Fibroblast of villous mesenchyme (primary cell): ENCODE measurements around the gene MYCBP2. TPM values are rescaled to one million over a fixed set of nuclear protein-coding genes. Genes with fewer than 3 reads are reported as not detected.
"Not testable (repeated sequence)": the region's sequence is repeated elsewhere in the genome, so short reads cannot be mapped to it uniquely, and the experiment has no call there.

Source experiments
- DNase-seq: peaks from one replicate; pipeline ENCODE4 v3.0.0-alpha.2; 2010; ENCODE audit warnings: low read depth
- H3K4me3 ChIP-seq: 2 replicates; pipeline ENCODE4 v1.5.1; 2011; ENCODE audit warnings: low read depth, mild to moderate bottlenecking, low read length
- total RNA-seq: library from RNA; depleted of rRNA; stranded (reverse); fragments of >200 nt; gene quantifications from 2 replicates; pipeline ENCODE4 v1.2.3, GENCODE V29; 2012
- TF ChIP-seq, protein P1 (sequence below): IDR thresholded peaks from 2 replicates; pipeline ENCODE4 v1.5.1; 2012; ENCODE audit warnings: low read depth, mild to moderate bottlenecking, low read length; ENCODE audit not compliant: insufficient read depth

Gene MYCBP2
- total RNA-seq, 1 donor, result 84.6 TPM

GRCh38 chr13:77290342-77290741 is 36.6 kb downstream of the MYCBP2 start:
- TF ChIP-seq, protein P1, sequence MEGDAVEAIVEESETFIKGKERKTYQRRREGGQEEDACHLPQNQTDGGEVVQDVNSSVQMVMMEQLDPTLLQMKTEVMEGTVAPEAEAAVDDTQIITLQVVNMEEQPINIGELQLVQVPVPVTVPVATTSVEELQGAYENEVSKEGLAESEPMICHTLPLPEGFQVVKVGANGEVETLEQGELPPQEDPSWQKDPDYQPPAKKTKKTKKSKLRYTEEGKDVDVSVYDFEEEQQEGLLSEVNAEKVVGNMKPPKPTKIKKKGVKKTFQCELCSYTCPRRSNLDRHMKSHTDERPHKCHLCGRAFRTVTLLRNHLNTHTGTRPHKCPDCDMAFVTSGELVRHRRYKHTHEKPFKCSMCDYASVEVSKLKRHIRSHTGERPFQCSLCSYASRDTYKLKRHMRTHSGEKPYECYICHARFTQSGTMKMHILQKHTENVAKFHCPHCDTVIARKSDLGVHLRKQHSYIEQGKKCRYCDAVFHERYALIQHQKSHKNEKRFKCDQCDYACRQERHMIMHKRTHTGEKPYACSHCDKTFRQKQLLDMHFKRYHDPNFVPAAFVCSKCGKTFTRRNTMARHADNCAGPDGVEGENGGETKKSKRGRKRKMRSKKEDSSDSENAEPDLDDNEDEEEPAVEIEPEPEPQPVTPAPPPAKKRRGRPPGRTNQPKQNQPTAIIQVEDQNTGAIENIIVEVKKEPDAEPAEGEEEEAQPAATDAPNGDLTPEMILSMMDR, result no peak
- H3K4me3 ChIP-seq, result no peak overlapping the region
- DNase-seq, result no peak

- no peak overlapping the region for H3K4me3 ChIP-seq
- TF ChIP-seq, protein P1, result no peak
- no peak for DNase-seq
These were observed 37.0 kb downstream of the MYCBP2 start for GRCh38 chr13:77289851-77290250.

DNA sequence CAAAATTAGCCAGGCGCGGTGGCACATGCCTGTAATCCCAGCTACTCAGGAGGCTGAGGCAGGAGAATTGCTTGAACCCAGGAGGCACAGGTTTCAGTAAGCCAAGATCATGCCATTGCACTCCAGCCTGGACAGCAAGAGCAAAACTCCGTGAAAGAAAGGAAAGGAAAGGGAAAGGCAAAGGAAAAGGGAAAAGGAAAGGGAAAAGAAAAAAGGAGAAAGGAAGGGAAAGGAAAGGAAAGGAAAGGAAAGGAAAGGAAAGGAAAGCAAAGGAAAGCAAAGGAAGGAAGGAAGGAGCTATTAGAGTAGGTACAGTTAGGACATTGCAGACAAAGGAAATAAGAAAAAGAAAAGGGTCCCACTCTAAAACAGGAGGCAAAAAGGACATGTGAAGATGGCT is 41.3 kb downstream of the MYCBP2 start:
- not testable (repeated sequence) for DNase-seq, H3K4me3 ChIP-seq

- TF ChIP-seq, protein P1, result no peak
- no peak for DNase-seq
- H3K4me3 ChIP-seq, result no peak overlapping the region
These were observed 41.8 kb downstream of the MYCBP2 start for GRCh38 chr13:77285098-77285497.

DNA sequence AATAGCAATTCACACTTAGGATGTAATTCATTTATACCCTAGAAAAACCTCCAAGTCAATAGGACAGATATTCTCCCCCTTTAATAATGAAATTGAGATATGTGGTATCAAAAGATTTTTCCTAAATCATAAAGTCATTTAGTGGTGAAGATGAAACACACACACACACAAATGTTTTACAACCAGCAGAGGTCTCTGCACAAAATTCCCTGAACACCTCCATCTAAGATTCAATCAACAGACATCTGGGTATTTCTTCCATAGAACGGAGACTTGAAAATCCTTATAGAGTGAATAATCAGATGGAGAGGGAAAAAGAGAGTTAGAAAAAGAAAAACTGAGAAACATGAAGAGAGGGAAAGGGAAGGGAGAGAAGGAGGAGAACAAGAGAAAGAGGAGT is 52.8 kb downstream of the MYCBP2 start:
- no peak for DNase-seq
- TF ChIP-seq, protein P1, result no peak
- H3K4me3 ChIP-seq, result no peak overlapping the region

- no peak overlapping the region for H3K4me3 ChIP-seq
- no peak for DNase-seq
- TF ChIP-seq, protein P1, result no peak
These were observed 57.8 kb downstream of the MYCBP2 start for GRCh38 chr13:77269141-77269540.

GRCh38 chr13:77267362-77267761 is 59.5 kb downstream of the MYCBP2 start:
- peak; percentile 29 for DNase-seq
- H3K4me3 ChIP-seq, result no peak overlapping the region
- TF ChIP-seq, protein P1, result no peak
